Suprapubic skin (tissue), 4 donors: Measurements from ENCODE around the gene CSGALNACT2. TPM values are rescaled to one million over a fixed set of nuclear protein-coding genes. Genes with fewer than 3 reads are reported as not detected.

ENCODE experiments used
- DNase-seq, 2 donors: peaks; one replicate each; pipeline ENCODE4 v3.0.0-alpha.2; 2019; ENCODE audit warnings: low spot score in 2 of 2
- H3K27ac ChIP-seq: fragments of 200-600 bp; sonication (generic); one replicate; pipeline ENCODE4 v1.5.1; 2019
- H3K27me3 ChIP-seq: fragments of 200-600 bp; sonication (generic); one replicate; pipeline ENCODE4 v1.5.1; 2019
- H3K36me3 ChIP-seq: fragments of 200-600 bp; sonication (generic); one replicate; pipeline ENCODE4 v1.5.1; 2019
- H3K4me1 ChIP-seq: fragments of 200-600 bp; sonication (generic); one replicate; pipeline ENCODE4 v1.5.1; 2019
- H3K4me3 ChIP-seq: fragments of 200-600 bp; sonication (generic); one replicate; pipeline ENCODE4 v1.5.1; 2019; ENCODE audit warnings: mild to moderate bottlenecking
- H3K9me3 ChIP-seq: fragments of 200-600 bp; sonication (generic); one replicate; pipeline ENCODE4 v1.5.1; 2019
- EP300 ChIP-seq: sonication (generic); formaldehyde crosslinking; IDR thresholded peaks from one replicate; pipeline ENCODE4 v1.6.1; 2017; ENCODE audit warnings: antibody characterized with exemption
- POLR2A ChIP-seq, 2 donors: fragments of 450-650 bp; IDR thresholded peaks; one replicate each; pipeline ENCODE4 v1.6.1; 2017; ENCODE audit warnings: antibody characterized with exemption in 2 of 2, mild to moderate bottlenecking in 2 of 2, moderate library complexity in 2 of 2
- POLR2AphosphoS5 ChIP-seq, 3 donors: sonication (generic); formaldehyde crosslinking; IDR thresholded peaks; one replicate each; pipeline ENCODE4 v1.6.1; 2017; ENCODE audit warnings: antibody characterized with exemption in 3 of 3
- WGBS: methylation state at CpG from one replicate; pipeline ENCODE4 v1.1.5; 2018; 5-methylcytosine and 5-hydroxymethylcytosine counted together
- total RNA-seq, 4 donors: library from RNA; depleted of rRNA; stranded (reverse); fragments of >200 nt; gene quantifications; one replicate each; pipeline ENCODE4 v1.1.0, GENCODE V29; 2016
- TF ChIP-seq, protein P1 (sequence below), 2 donors: fragments of 200-600 bp in 1 of 2; fragments of 450-650 bp in 1 of 2; sonication (generic) in 1 of 2; IDR thresholded peaks; one replicate each; pipeline ENCODE4 v1.5.1; 2016 to 2019; ENCODE audit warnings: antibody characterized with exemption in 2 of 2, mild to moderate bottlenecking in 1 of 2, moderate library complexity in 1 of 2

Gene CSGALNACT2
- total RNA-seq, 4 donors from 2014 or later, result 10.1 to 15.5 (median 13.9) TPM

GRCh38 chr10:43193496-43194080, 55.3 kb downstream of the CSGALNACT2 start:
- Histone ChIP-seq H3K4me1 (peaks cover 7% of the 10 kb centered on the region), H3K27ac (no peak overlapping the region), H3K4me3 (no peak overlapping the region), H3K27me3 (no peaks in the 10 kb centered on the region), H3K9me3 (no peaks in the 10 kb centered on the region), H3K36me3 (no peaks in the 10 kb centered on the region)
- WGBS, result 86% methylated on average over 8 of the region's 8 CpGs
- DNase-seq, result no peak
- TF ChIP-seq EP300 (no peak), POLR2AphosphoS5 (IDR thresholded peaks at IDR 0.05) (no peak), POLR2A (IDR thresholded peaks at IDR 0.05) (no peak)
- TF ChIP-seq, protein P1, sequence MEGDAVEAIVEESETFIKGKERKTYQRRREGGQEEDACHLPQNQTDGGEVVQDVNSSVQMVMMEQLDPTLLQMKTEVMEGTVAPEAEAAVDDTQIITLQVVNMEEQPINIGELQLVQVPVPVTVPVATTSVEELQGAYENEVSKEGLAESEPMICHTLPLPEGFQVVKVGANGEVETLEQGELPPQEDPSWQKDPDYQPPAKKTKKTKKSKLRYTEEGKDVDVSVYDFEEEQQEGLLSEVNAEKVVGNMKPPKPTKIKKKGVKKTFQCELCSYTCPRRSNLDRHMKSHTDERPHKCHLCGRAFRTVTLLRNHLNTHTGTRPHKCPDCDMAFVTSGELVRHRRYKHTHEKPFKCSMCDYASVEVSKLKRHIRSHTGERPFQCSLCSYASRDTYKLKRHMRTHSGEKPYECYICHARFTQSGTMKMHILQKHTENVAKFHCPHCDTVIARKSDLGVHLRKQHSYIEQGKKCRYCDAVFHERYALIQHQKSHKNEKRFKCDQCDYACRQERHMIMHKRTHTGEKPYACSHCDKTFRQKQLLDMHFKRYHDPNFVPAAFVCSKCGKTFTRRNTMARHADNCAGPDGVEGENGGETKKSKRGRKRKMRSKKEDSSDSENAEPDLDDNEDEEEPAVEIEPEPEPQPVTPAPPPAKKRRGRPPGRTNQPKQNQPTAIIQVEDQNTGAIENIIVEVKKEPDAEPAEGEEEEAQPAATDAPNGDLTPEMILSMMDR (IDR thresholded peaks at IDR 0.05), result no peak

GRCh38 chr10:43194266-43194665, 56.0 kb downstream of the CSGALNACT2 start:
- WGBS, result 67% methylated on average over 3 of the region's 4 CpGs
- H3K4me1 ChIP-seq, result peaks cover 7% of the 10 kb centered on the region
- no peaks in the 10 kb centered on the region for H3K36me3 ChIP-seq
- no peak overlapping the region for H3K4me3 ChIP-seq
- no peak overlapping the region for H3K27ac ChIP-seq
- H3K9me3 ChIP-seq, result no peaks in the 10 kb centered on the region
- TF ChIP-seq, protein P1 (IDR thresholded peaks at IDR 0.05), result no peak
- TF ChIP-seq POLR2A (IDR thresholded peaks at IDR 0.05) (no peak), EP300 (no peak), POLR2AphosphoS5 (IDR thresholded peaks at IDR 0.05) (no peak)
- no peak for DNase-seq
- H3K27me3 ChIP-seq, result no peaks in the 10 kb centered on the region

- Histone ChIP-seq H3K4me3 (no peak overlapping the region), H3K4me1 (peaks cover 7% of the 10 kb centered on the region), H3K27ac (no peak overlapping the region), H3K9me3 (no peaks in the 10 kb centered on the region), H3K27me3 (no peaks in the 10 kb centered on the region), H3K36me3 (no peaks in the 10 kb centered on the region)
- peak in 1 of 2 donors; percentile 56 for DNase-seq
- WGBS, result 79% methylated on average over 9 of the region's 9 CpGs
- TF ChIP-seq POLR2A (IDR thresholded peaks at IDR 0.05), result no peak
- no peak for TF ChIP-seq POLR2AphosphoS5 (IDR thresholded peaks at IDR 0.05)
- TF ChIP-seq EP300, result no peak
- TF ChIP-seq, protein P1 (IDR thresholded peaks at IDR 0.05), result no peak
These were observed 56.6 kb downstream of the CSGALNACT2 start for GRCh38 chr10:43194859-43195258.

GRCh38 chr10:43195557-43195956, 57.3 kb downstream of the CSGALNACT2 start:
- no peak overlapping the region for H3K27ac ChIP-seq
- H3K27me3 ChIP-seq, result no peaks in the 10 kb centered on the region
- 88% methylated on average over 12 of the region's 12 CpGs for WGBS
- no peak overlapping the region for H3K4me3 ChIP-seq
- DNase-seq, result no peak
- H3K4me1 ChIP-seq, result peaks cover 7% of the 10 kb centered on the region
- no peaks in the 10 kb centered on the region for H3K9me3 ChIP-seq
- no peaks in the 10 kb centered on the region for H3K36me3 ChIP-seq
- TF ChIP-seq, protein P1 (IDR thresholded peaks at IDR 0.05), result no peak
- TF ChIP-seq POLR2A (IDR thresholded peaks at IDR 0.05) (no peak), EP300 (no peak), POLR2AphosphoS5 (IDR thresholded peaks at IDR 0.05) (no peak)

GRCh38 chr10:43196131-43196980, 58.1 kb downstream of the CSGALNACT2 start:
- WGBS, result 96% methylated on average over 15 of the region's 20 CpGs
- H3K4me3 ChIP-seq, result no peak overlapping the region
- H3K27ac ChIP-seq, result no peak overlapping the region
- no peaks in the 10 kb centered on the region for H3K36me3 ChIP-seq
- DNase-seq, result no peak
- no peaks in the 10 kb centered on the region for H3K27me3 ChIP-seq
- H3K4me1 ChIP-seq, result peaks cover 7% of the 10 kb centered on the region
- no peaks in the 10 kb centered on the region for H3K9me3 ChIP-seq
- TF ChIP-seq POLR2AphosphoS5 (IDR thresholded peaks at IDR 0.05) (no peak), EP300 (no peak), POLR2A (IDR thresholded peaks at IDR 0.05) (no peak)
- TF ChIP-seq, protein P1 (IDR thresholded peaks at IDR 0.05), result no peak
